T follicular helper cell (primary cell): ENCODE results near the gene MYL6.
"Not testable (repeated sequence)": the region's sequence is repeated elsewhere in the genome, so short reads cannot be mapped to it uniquely, and the experiment has no call there.

ENCODE experiments used
- DNase-seq: peaks from one replicate; pipeline ENCODE4 v3.0.0-alpha.2; 2020; ENCODE audit warnings: low read depth

Gene MYL6

DNA sequence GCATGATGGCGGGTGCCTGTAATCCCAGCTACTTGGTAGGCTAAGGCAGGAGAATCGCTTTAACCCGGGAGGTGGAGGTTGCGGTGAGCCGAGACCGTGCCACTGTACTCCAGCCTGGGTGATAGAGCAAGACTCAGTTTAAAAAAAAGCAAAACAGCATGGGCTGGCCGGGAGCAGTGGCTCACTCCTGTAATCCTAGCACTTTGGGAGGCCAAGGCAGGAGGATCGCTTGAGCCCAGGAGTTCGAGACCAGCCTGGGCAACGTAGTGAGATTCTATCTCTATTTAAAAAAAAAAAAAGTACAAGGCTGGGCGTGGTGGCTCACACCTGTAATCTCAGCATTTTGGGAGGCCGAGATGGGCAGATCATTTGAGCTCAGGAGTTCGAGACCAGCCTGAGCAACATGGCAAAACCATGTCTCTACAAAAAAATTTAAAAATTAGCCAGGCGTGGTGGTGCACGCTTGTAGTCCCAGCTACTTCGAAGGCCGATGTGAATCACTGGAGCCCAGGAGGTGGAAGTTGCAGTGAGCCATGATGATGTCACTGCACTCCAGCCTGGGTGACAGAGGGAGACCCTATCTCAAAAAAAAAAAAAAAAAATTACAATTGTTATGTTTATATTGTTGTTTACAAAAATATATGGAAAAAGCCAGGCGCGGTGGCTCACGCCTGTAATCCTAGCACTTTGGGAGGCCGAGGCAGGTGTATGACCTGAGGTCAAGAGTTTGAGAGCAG lies 1.5 kb upstream of the MYL6 start:
- DNase-seq, result not testable (repeated sequence)

DNA sequence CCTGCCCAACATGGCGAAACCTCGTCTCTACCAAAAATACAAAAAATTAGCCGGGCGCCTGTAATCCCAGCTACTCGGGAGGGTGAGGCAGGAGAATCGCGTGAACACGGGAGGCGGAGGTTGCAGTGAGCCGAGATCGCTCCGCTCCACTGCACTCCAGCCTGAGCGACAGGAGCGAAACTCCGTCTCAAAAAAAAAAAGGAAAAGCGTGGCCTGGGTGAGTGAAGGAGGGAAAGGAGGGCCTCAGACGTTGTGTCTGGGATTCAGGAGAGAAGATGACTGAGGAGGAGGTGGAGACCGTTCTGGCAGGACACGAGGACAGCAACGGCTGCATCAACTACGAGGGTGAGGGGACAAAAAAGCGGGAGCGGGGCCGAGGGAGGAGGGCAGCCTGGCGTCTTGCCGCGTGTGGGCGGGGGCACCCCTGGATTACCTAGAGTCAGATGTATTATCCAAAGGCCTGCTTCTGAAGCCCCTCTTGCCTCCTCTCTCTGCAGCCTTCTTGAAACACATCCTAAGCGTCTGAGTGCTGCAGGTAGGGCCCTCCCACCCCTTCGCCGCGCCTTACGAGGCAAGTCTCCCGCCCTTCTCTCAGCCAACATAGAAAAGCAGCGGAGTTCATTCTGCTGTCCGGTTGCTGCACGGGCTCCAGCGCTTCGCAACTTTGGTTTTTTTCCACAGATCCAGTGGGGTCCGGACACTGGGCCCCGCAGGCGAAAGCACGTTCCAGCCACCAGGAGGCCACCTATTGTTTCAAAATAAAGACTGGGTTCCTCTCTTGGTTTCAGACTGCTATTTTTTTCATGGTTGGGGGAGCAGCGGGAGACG lies 744 bp upstream of the MYL6 start:
- DNase-seq, result peak; percentile 41

GRCh38 chr12:56158926-56159461 lies 835 bp downstream of the MYL6 start:
- DNase-seq, result no peak

GRCh38 chr12:56159482-56160192 lies 1.5 kb downstream of the MYL6 start:
- no peak for DNase-seq

- DNase-seq, result peak; percentile 57
Observed at GRCh38 chr12:56160193-56160763, 2.1 kb downstream of the MYL6 start.

- DNase-seq, result no peak
Observed at GRCh38 chr12:56160894-56161689, 2.9 kb downstream of the MYL6 start.

DNA sequence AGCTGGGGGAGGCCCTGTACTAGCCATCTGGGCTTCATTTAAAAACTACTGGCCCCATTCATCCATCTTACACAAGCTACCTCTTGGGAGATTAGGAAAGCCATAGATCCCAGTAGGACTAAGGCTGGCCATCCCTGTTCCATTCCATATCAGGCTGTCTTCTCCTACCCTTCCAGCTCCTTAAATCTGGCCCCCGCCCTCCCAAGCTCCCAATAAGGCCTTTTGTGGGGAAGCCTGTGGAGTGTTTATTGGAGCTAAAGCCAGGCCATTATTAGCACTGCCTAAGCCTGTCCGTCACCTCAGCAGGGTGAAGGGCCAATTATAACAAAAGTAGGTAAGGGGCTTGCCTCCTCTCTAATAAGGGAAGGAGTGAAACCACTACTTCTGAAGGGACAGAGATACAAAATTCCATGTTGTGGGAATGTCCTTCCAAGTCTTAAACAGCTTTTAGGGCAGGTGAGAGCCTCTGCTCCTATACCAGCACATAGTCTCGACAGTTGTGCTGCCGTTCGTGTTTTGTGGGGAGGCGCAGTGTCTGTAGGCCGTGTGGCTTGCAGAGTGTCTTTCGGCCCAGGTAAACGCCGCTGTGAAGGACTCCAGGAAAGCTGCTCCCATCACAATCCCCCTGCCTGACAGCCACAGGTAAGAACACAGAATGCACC lies 3.7 kb downstream of the MYL6 start:
- DNase-seq, result no peak

GRCh38 chr12:56162468-56163290 lies 4.5 kb downstream of the MYL6 start:
- no peak for DNase-seq

DNA sequence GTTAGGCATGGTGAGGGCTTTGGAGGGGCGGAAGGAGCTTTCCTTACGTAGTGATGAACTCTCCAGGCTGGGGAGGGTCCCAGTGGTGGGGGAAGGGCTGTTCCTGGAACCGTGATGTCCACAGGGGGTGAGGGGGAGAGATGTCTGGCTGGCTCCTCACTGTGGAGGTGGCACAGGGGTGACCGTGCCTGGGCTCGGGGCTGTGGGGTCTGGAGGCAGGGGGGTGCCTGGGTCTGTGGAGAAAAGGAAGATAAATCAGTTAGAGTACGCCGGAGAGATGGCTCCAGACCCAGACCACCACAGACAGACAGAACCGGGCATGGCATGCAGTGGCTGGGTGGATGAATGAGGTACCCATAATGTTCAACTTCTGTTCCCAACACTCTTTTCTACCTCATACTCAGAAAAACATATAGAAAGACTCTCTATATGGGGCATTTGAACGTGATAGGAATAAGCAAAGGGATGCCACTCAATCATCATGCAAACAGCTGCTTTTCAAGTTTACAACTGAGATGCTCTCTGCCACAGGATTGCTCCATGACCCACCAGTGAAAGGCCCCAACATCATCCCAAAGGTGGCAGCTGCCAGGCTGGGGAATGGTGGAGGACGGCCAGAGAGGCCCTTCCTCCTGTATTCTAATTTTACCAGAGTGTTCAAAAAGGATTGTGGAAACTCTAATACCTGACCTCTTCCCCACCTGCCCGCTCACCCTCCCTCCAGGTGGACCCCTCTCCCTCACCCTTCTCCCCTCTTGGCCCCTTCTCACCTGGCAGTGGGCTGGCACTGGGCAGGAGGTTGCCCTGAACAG lies 5.6 kb downstream of the MYL6 start:
- no peak for DNase-seq

DNA sequence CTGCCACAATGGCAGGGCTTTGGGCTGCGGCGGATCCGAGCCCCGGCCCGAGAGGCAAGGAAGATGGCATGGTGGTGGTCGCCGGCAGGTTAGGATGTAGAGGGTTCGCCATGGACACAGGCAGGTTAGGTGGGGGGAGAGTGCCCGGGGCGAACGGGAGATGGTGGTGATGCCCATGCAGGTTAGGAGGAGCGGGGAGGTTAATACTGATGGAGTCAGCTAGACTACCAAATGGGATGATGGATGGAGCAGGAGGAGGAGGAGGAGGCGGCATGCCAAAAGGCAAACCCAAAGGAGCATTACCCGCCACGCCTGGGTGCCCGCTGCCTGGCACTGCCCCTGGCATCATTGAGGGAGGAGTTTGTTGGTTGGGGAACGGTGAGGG lies 6.2 kb downstream of the MYL6 start:
- no peak for DNase-seq

GRCh38 chr12:56165369-56165768 lies 7.2 kb downstream of the MYL6 start:
- DNase-seq, result no peak

DNA sequence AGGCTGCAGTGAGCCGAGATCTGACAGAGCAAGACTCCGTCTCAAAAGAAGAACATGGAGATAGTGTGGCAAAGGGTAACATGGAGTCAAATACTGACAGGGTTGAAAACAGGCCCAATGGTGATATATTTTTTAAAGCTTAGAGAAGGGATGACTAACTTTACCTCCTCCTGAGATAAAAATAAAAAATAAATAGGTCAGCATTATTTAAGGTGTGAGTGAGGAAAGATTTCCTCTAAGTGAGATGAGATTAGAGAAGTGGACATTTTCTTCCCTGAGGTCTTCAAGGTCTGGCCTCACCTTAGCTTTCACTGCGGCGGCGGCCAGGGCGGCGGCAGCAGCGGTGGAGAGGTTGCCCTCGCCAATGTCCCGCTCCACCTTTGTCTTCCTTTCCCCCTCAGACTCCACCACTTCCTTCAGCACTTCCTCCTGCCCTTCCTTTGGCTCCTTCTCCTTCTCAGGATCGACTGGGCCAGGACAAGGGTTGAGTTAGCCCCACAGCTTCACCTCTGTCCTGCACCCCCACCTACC lies 11.1 kb downstream of the MYL6 start:
- no peak for DNase-seq

DNA sequence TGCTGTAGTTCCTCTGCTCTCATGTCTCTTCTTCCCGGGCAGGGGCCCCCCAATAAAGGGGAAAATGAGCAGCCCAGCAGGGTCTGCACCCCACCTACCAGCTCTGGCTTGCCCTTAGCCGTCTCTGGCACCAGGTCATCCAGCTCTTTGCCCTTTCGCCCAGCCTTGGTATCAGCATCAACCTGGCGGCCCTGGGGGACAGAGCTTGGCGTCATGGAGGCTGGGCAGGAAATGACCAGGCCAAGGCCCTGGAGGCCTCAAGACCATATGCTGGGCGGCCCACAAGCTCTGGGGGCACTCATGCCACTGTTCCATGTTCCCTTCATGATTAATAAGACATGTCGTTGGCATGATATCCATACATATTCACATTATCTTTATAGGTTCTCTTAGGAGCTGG lies 14.7 kb downstream of the MYL6 start:
- DNase-seq, result no peak

DNA sequence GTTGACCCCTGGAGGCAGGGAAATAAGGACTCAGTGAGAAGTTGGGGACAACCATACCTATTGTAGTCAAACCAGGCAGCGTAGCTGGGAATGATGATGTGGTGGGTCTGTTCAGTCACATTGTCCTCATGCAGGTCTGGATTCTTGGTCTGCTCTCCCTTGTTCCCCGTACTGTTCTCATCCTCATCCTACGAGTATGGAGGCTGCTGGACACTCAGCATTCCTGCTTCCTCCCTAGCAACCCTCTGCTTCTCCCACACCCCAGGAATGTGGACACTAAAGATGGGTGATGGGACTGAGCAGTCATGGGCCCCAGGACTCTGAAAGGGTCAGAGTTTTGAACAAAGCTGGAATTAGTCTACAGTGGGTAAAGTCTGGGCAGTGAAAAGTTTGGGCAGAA lies 20.2 kb downstream of the MYL6 start:
- no peak for DNase-seq

DNA sequence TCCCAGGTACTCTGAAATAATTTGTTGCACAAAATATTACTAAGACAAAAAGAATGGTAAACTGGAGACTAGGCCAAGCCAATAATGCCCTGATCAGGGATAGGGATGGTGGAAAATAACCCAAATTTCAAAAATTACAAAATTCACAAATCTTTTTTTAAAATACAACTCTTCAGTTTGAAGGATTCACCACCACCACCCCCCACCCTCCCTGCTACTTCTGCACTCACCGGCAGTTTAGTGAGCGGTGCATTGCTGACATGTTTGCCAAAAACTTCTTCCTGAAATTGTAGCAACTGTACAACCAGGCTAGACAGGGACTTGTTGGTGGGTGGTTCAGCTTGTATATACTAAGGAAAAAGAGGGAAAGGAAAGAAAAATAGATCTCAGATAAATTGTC lies 28.8 kb downstream of the MYL6 start:
- no peak for DNase-seq

DNA sequence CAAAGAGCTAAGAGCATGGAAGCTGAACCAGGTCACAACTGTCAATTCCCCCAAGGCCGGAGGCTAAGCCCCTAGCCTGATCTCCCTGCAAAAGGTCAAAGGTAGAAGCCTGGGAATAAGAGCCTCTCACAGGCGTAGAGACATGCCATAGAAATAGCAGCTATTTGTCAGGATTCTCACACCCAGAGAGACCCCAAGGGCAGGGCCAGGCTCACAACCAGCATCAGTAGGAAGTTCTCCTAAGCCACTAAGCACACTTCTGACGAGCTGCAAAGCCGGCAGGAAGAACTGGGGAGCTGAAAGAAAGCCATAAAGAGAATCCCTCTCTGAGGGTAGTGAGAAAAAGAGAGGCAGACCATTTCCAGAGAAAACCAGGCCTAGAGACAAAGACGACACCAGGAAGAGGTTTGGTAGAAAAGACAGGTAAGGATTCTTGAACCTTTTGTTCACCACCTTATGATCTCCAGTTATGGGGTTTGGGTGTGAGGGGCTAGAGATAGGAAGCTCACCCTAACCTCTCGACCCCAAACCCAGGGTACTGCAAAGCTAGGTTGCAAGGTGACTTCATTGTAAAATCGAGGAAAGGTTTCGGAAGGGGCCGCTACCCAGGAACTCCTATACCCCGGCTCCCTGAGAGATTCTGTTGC lies 30.1 kb downstream of the MYL6 start:
- DNase-seq, result no peak

DNA sequence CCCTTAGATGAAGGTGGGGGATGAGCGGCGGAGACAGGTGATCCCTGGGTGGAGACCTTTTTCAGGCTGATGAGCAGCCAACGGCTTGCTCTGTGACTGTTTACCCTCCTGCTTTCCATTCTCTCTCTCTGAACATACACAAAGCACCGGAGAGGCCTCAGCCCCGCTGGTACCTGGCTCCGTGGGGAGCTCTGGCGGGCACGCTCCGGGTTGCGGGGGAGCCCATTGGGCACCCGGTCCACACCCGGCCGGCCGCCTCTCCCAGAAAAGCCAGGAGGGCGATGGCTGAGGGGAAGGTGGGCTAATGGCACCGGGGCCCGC lies 30.6 kb downstream of the MYL6 start:
- no peak for DNase-seq
